SIG-M5 treated with dmso at 0.1 percent for 504 hours (cell line): ENCODE measurements around the gene VPS36.
A peak's percentile ranks its signal among the peaks of the same experiment; 100 is the strongest.
"Not testable (repeated sequence)": the region's sequence is repeated elsewhere in the genome, so short reads cannot be mapped to it uniquely, and the experiment has no call there.

Experiments
- DNase-seq: peaks from one replicate; lab custom pipeline; 2025; ENCODE audit not compliant: unreplicated experiment; lab: John Stamatoyannopoulos, UW

The VPS36 gene

GRCh38 chr13:52450012-52450792, at the start of gene VPS36:
Gene VPS36, minus strand, starts transcription at chr13:52450634. Its CDS starts 40 bp downstream, at chr13:52450594.
- DNase-seq, result peak; percentile 88

GRCh38 chr13:52497979-52498378, 47.5 kb upstream of the VPS36 start:
- not testable (repeated sequence) for DNase-seq

- not testable (repeated sequence) for DNase-seq
Measured at GRCh38 chr13:52494241-52494640, 43.8 kb upstream of the VPS36 start.

GRCh38 chr13:52491015-52491414, 40.6 kb upstream of the VPS36 start:
- DNase-seq, result not testable (repeated sequence)

- DNase-seq, result not testable (repeated sequence)
Measured at GRCh38 chr13:52488763-52489162, 38.3 kb upstream of the VPS36 start.

GRCh38 chr13:52487078-52487477, 36.6 kb upstream of the VPS36 start:
- not testable (repeated sequence) for DNase-seq

- not testable (repeated sequence) for DNase-seq
Measured at GRCh38 chr13:52480677-52481428, 30.4 kb upstream of the VPS36 start.

- DNase-seq, result not testable (repeated sequence)
Measured at GRCh38 chr13:52468487-52468886, 18.1 kb upstream of the VPS36 start.

- no peak for DNase-seq
Measured at GRCh38 chr13:52463526-52463925, 13.1 kb upstream of the VPS36 start.

GRCh38 chr13:52461265-52461664, 10.8 kb upstream of the VPS36 start:
- DNase-seq, result no peak

GRCh38 chr13:52459668-52460067, 9.2 kb upstream of the VPS36 start:
- no peak for DNase-seq

- DNase-seq, result peak; percentile 80
Measured at GRCh38 chr13:52455677-52456041, 5.2 kb upstream of the VPS36 start.

- DNase-seq, result peak; percentile 97
Measured at GRCh38 chr13:52454820-52455676, 4.6 kb upstream of the VPS36 start, which contains the start of gene CKAP2. Gene CKAP2, plus strand, starts transcription at chr13:52455478. Its CDS starts 79 bp downstream, at chr13:52455557.

GRCh38 chr13:52454459-52454819, 4.0 kb upstream of the VPS36 start:
- peak; percentile 39 for DNase-seq

GRCh38 chr13:52452470-52452869, 2.0 kb upstream of the VPS36 start:
- DNase-seq, result no peak

- no peak for DNase-seq
Measured at GRCh38 chr13:52451135-52451804, 836 bp upstream of the VPS36 start.

- no peak for DNase-seq
Measured at GRCh38 chr13:52450793-52451116, 321 bp upstream of the VPS36 start.

- peak; percentile 48 for DNase-seq
Measured at GRCh38 chr13:52449331-52450011, 963 bp downstream of the VPS36 start.

- DNase-seq, result no peak
Measured at GRCh38 chr13:52447815-52448552, 2.5 kb downstream of the VPS36 start.

GRCh38 chr13:52447354-52447753, 3.1 kb downstream of the VPS36 start:
- DNase-seq, result no peak
